Mesenchymal stem cell (in vitro differentiated cells and primary cell): ENCODE data around the gene OOSP3.

Source experiments
- DNase-seq: peaks from one replicate; pipeline ENCODE4 v3.0.0-alpha.2; 2013
- H2AFZ ChIP-seq: one replicate; pipeline ENCODE4 v1.6.1; 2013; ENCODE audit warnings: low read depth, mild to moderate bottlenecking, control low read depth, inconsistent platforms, low read length, moderate library complexity
- H2AK5ac ChIP-seq: 2 replicates; pipeline ENCODE4 v1.6.1; 2013; ENCODE audit warnings: low read length, moderate library complexity, mild to moderate bottlenecking, inconsistent platforms; ENCODE audit not compliant: severe bottlenecking
- H2BK120ac ChIP-seq: one replicate; pipeline ENCODE4 v1.6.1; 2013; ENCODE audit warnings: low read depth, mild to moderate bottlenecking, inconsistent platforms, low read length, moderate library complexity
- H2BK12ac ChIP-seq, 2 experiments: one replicate each; pipeline ENCODE4 v1.6.1; 2013; ENCODE audit warnings: inconsistent platforms in 2 of 2, low read length in 2 of 2, mild to moderate bottlenecking in 2 of 2, moderate library complexity in 2 of 2, control low read depth in 1 of 2
- H2BK15ac ChIP-seq: one replicate; pipeline ENCODE4 v1.6.1; 2013; ENCODE audit warnings: mild to moderate bottlenecking, low read depth, inconsistent platforms; ENCODE audit not compliant: poor library complexity, severe bottlenecking
- H2BK5ac ChIP-seq: 2 replicates; pipeline ENCODE4 v1.6.1; 2013; ENCODE audit warnings: low read depth, mild to moderate bottlenecking, low read length, control low read depth, inconsistent platforms; ENCODE audit not compliant: poor library complexity, severe bottlenecking
- H3K14ac ChIP-seq, 2 experiments: one replicate each; pipeline ENCODE4 v1.6.1; 2013; ENCODE audit warnings: inconsistent platforms in 2 of 2, low read length in 2 of 2, control low read depth in 1 of 2, mild to moderate bottlenecking in 1 of 2, moderate library complexity in 1 of 2
- H3K18ac ChIP-seq, 2 experiments: one replicate each; pipeline ENCODE4 v1.6.1; 2013; ENCODE audit warnings: inconsistent platforms in 2 of 2, low read length in 2 of 2, control low read depth in 1 of 2, low read depth in 1 of 2, mild to moderate bottlenecking in 1 of 2
- H3K23ac ChIP-seq, 2 experiments: one replicate each; pipeline ENCODE4 v1.6.1; 2013; ENCODE audit warnings: inconsistent platforms in 2 of 2, low read length in 2 of 2, mild to moderate bottlenecking in 2 of 2, moderate library complexity in 2 of 2, control low read depth in 1 of 2
- H3K27ac ChIP-seq: 2 replicates; pipeline ENCODE4 v1.5.1; 2013; ENCODE audit warnings: mild to moderate bottlenecking, moderate library complexity, low read length, control low read depth, inconsistent platforms; ENCODE audit not compliant: poor library complexity, severe bottlenecking
- H3K27me3 ChIP-seq, 2 experiments: 2 replicates each; pipeline versions ENCODE4 v1.6.1 to v1.7.0; 2013; ENCODE audit warnings: low read length in 2 of 2, mild to moderate bottlenecking in 2 of 2, moderate library complexity in 2 of 2, control low read depth in 1 of 2, inconsistent platforms in 1 of 2; ENCODE audit not compliant: control insufficient read depth in 1 of 2, insufficient read depth in 1 of 2
- H3K36me3 ChIP-seq, 2 experiments: 2 replicates each; pipeline versions ENCODE4 v1.6.1 to v1.7.0; 2013; ENCODE audit warnings: low read length in 2 of 2, control low read depth in 1 of 2, inconsistent platforms in 1 of 2, low read depth in 1 of 2, mild to moderate bottlenecking in 1 of 2; ENCODE audit not compliant: insufficient read depth in 2 of 2, control insufficient read depth in 1 of 2
- H3K4ac ChIP-seq, 2 experiments: one replicate each; pipeline ENCODE4 v1.6.1; 2013; ENCODE audit warnings: inconsistent platforms in 2 of 2, low read length in 2 of 2, mild to moderate bottlenecking in 2 of 2, moderate library complexity in 2 of 2, control low read depth in 1 of 2, low read depth in 1 of 2
- H3K4me1 ChIP-seq: 2 replicates; pipeline ENCODE4 v1.6.1; 2013; ENCODE audit warnings: low read depth, low read length, control low read depth; ENCODE audit not compliant: control insufficient read depth, insufficient read depth
- H3K4me2 ChIP-seq: 2 replicates; pipeline ENCODE4 v1.6.1; 2013; ENCODE audit warnings: low read length, mild to moderate bottlenecking, inconsistent platforms; ENCODE audit not compliant: poor library complexity, severe bottlenecking
- H3K4me3 ChIP-seq, 2 experiments: 2 replicates each; pipeline versions ENCODE4 v1.5.1 to v1.7.0; 2013; ENCODE audit warnings: low read length in 2 of 2, mild to moderate bottlenecking in 2 of 2, control low read depth in 1 of 2, low read depth in 1 of 2; ENCODE audit not compliant: insufficient read depth in 1 of 2
- H3K79me1 ChIP-seq: replicated peaks from 2 replicates; pipeline ENCODE4 v1.6.1; 2013; ENCODE audit warnings: mild to moderate bottlenecking, control low read depth, low read length, inconsistent platforms; ENCODE audit not compliant: poor library complexity, severe bottlenecking
- H3K9ac ChIP-seq: 2 replicates; pipeline ENCODE4 v1.7.0; 2013; ENCODE audit warnings: mild to moderate bottlenecking, low read length, moderate library complexity
- H3K9me3 ChIP-seq: 2 replicates; pipeline ENCODE4 v1.7.0; 2013; ENCODE audit warnings: mild to moderate bottlenecking, low read length; ENCODE audit not compliant: control insufficient read depth
- H4K8ac ChIP-seq: one replicate; pipeline ENCODE4 v1.6.1; 2013; ENCODE audit warnings: inconsistent platforms, mild to moderate bottlenecking, low read length, moderate library complexity
- H4K91ac ChIP-seq: one replicate; pipeline ENCODE4 v1.6.1; 2013; ENCODE audit warnings: mild to moderate bottlenecking, low read length, inconsistent platforms
- WGBS: methylation state at CpG from one replicate; pipeline ENCODE4 v1.1.7; 2013; ENCODE audit warnings: mixed read lengths; 5-methylcytosine and 5-hydroxymethylcytosine counted together

OOSP3 gene

DNA sequence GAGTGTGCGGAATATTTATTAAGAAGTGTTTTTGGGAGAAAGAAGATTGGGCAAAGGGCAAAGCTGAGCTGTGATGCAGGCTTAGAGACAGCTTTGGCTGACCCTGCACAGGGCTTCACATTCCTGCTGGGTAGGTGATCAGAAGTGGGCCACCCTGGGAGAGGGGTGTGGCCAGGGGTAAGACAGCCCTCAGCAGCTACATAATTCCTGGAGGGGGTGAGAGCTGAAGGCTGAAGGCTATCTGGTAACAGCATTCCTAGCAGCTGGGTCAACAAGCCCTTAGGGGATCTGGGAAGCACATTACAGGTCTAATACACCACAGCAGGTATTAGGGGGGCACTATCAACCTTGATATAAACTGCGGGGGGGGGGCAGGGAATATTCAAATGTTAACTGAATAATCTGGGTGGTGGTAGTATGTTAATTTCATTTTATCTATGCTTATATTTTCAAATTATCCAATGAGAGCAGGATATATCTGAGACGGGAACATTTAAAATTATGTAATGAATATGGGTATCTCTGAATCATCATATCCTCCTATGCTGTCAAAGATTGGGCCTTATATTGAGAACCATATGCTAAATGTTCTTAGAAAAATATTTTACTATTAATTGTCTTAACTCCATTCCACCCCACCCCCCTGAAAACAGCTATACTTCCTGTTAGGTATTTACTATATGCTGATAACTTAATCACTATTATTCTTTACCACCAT, 65.6 kb downstream of the OOSP3 start:
- Histone ChIP-seq H2BK12ac (no peak overlapping the region), H3K27ac (no peak overlapping the region), H3K79me1 (no peaks in the 10 kb centered on the region), H4K8ac (no peak overlapping the region), H3K23ac (no peak overlapping the region), H3K4me2 (no peak overlapping the region), H3K9ac (no peak overlapping the region), H3K4ac (no peak overlapping the region), H2AFZ (no peak overlapping the region), H4K91ac (no peak overlapping the region), H2BK120ac (no peak overlapping the region), H2AK5ac (no peak overlapping the region), H3K14ac (no peak overlapping the region), H3K9me3 (no peaks in the 10 kb centered on the region), H2BK5ac (no peak overlapping the region), H3K27me3 (no peaks in the 10 kb centered on the region), H2BK15ac (no peak overlapping the region), H3K18ac (no peak overlapping the region), H3K4me3 (no peak overlapping the region), H3K4me1 (no peaks in the 10 kb centered on the region), H3K36me3 (no peaks in the 10 kb centered on the region)
- WGBS, result 97% methylated on average over 1 of the region's 3 CpGs
- no peak for DNase-seq

DNA sequence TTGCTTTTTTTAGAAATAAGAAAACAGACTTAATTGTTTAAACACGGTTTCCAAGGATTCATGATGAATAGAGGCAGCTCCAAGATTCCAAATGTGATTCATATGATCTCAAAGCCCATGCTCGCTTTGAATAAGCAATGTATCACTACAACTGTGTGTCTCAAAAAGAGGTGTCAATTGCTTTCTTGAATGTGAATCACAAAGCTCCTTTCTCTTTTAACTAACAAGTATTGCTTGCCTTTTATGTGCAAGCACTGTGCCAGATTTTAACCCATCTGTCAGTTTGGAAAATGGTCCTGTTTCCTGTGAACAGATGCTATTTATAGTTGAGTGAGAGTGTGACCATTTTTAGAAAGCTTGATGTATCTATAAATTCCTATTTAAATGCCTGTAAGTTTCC, 66.1 kb downstream of the OOSP3 start:
- Histone ChIP-seq H2BK120ac (no peak overlapping the region), H2BK12ac (no peak overlapping the region), H3K4me1 (no peaks in the 10 kb centered on the region), H3K79me1 (no peaks in the 10 kb centered on the region), H3K14ac (no peak overlapping the region), H3K18ac (no peak overlapping the region), H3K27ac (no peak overlapping the region), H3K4me3 (no peak overlapping the region), H4K91ac (no peak overlapping the region), H2BK5ac (no peak overlapping the region), H3K27me3 (no peaks in the 10 kb centered on the region), H2BK15ac (no peak overlapping the region), H3K9ac (no peak overlapping the region), H3K4me2 (no peak overlapping the region), H2AFZ (no peak overlapping the region), H2AK5ac (no peak overlapping the region), H3K23ac (no peak overlapping the region), H3K36me3 (no peaks in the 10 kb centered on the region), H3K9me3 (no peaks in the 10 kb centered on the region), H3K4ac (no peak overlapping the region), H4K8ac (no peak overlapping the region)
- WGBS, result 43% methylated on average over 2 of the region's 2 CpGs
- DNase-seq, result no peak
